ENCODE data around the gene ANXA1. TPM values are rescaled to one million over a fixed set of nuclear protein-coding genes. Genes with fewer than 3 reads are reported as not detected.

ANXA1 gene
- total RNA-seq, 1 experiment from 2014 or later, result 72.0 TPM

- in situ Hi-C loops (cut with HindIII; ENCODE audit: low pct_unique_long_range_greater_than_20kb, low sequenced_read_pairs), result no loop called here
- intact Hi-C loops (cut with micrococcal nuclease; ENCODE audit: unreplicated experiment), result loop anchor here (5.0 kb wide), 1 partner anchor 54 kb away; no protein-coding TSS in a partner anchor
- H3K36me3 ChIP-seq (ENCODE audit: control insufficient read depth, insufficient read depth, low read length), result peaks cover 14% of the 10 kb centered on the region
- POLR2A ChIA-PET, result no interaction called here
- TF ChIP-seq CTCF (IDR thresholded peaks at IDR 0.05) (no peak), POLR2AphosphoS5 (IDR thresholded peaks at IDR 0.05; ENCODE audit: low read depth, low read length) (no peak), SIN3A (IDR thresholded peaks at IDR 0.05; ENCODE audit: borderline replicate concordance, insufficient read depth, low read depth, low read length) (no peak), REST (IDR thresholded peaks at IDR 0.05; ENCODE audit: insufficient read depth in 1 of 2, low read depth in 2 of 2, low read length in 1 of 2) (no peak), TCF7L2 (IDR thresholded peaks at IDR 0.05; ENCODE audit: low read depth, low read length) (no peak)
- no peak for ATAC-seq
- H3K27me3 ChIP-seq (ENCODE audit: control insufficient read depth, insufficient read depth, low read length), result no peaks in the 10 kb centered on the region
- no TSS peak for BruUV-seq (replicated peaks)
- H3K4me3 ChIP-seq (ENCODE audit: low read depth in 2 of 2, low read length in 2 of 2), result no peak overlapping the region
- no peaks in the 10 kb centered on the region for H3K9me3 ChIP-seq (ENCODE audit: control insufficient read depth, insufficient read depth, low read depth, low read length)
- no peak overlapping the region for H3K27ac ChIP-seq (ENCODE audit: low read length)
- H3K4me1 ChIP-seq (ENCODE audit: control insufficient read depth, insufficient read depth, low read length), result no peaks in the 10 kb centered on the region
- CTCF ChIA-PET, result no interaction called here
- no peak for DNase-seq (ENCODE audit: low read depth, low spot score)
Observed at GRCh38 chr9:73166468-73166867, 14.8 kb downstream of the ANXA1 start.

GRCh38 chr9:73167614-73168013 is 15.9 kb downstream of the ANXA1 start:
- intact Hi-C loops (cut with micrococcal nuclease; ENCODE audit: unreplicated experiment), result loop anchor here (5.0 kb wide), 1 partner anchor 55 kb away; no protein-coding TSS in a partner anchor

More at GRCh38 chr9:73167614-73168013, 15.9 kb downstream of the ANXA1 start:
- no peak for DNase-seq (ENCODE audit: low read depth, low spot score)
- ATAC-seq, result no peak
- CTCF ChIA-PET, result no interaction called here
- H3K36me3 ChIP-seq (ENCODE audit: control insufficient read depth, insufficient read depth, low read length), result peaks cover 12% of the 10 kb centered on the region
- no peak overlapping the region for H3K4me3 ChIP-seq (ENCODE audit: low read depth in 2 of 2, low read length in 2 of 2)
- no peak overlapping the region for H3K27ac ChIP-seq (ENCODE audit: low read length)
- H3K4me1 ChIP-seq (ENCODE audit: control insufficient read depth, insufficient read depth, low read length), result no peaks in the 10 kb centered on the region
- no TSS peak for BruUV-seq (replicated peaks)
- no peaks in the 10 kb centered on the region for H3K9me3 ChIP-seq (ENCODE audit: control insufficient read depth, insufficient read depth, low read depth, low read length)
- TF ChIP-seq POLR2AphosphoS5 (IDR thresholded peaks at IDR 0.05; ENCODE audit: low read depth, low read length) (no peak), SIN3A (IDR thresholded peaks at IDR 0.05; ENCODE audit: borderline replicate concordance, insufficient read depth, low read depth, low read length) (no peak), REST (IDR thresholded peaks at IDR 0.05; ENCODE audit: insufficient read depth in 1 of 2, low read depth in 2 of 2, low read length in 1 of 2) (no peak), TCF7L2 (IDR thresholded peaks at IDR 0.05; ENCODE audit: low read depth, low read length) (no peak), CTCF (IDR thresholded peaks at IDR 0.05) (no peak)
- in situ Hi-C loops (cut with HindIII; ENCODE audit: low pct_unique_long_range_greater_than_20kb, low sequenced_read_pairs), result no loop called here
- H3K27me3 ChIP-seq (ENCODE audit: control insufficient read depth, insufficient read depth, low read length), result no peaks in the 10 kb centered on the region
- POLR2A ChIA-PET, result no interaction called here

All from Panc1 (cell line).